ENCODE data around the gene ELOVL6.

GRCh38 chr4:109998867-109999584 is 199.4 kb downstream of the ELOVL6 start:
- TF ChIP-seq CTCF (IDR thresholded peaks at IDR 0.05): peak in 4 of 7 experiments; percentile 41 to 66 (median 56)
- no peak for TF ChIP-seq POLR2A (IDR thresholded peaks at IDR 0.05)

Measured in stomach (tissue), 4 donors.